GDM1 (cell line): ENCODE data around the gene PSMB3.
A peak's percentile ranks its signal among the peaks of the same experiment; 100 is the strongest.
"Not testable (repeated sequence)": the region's sequence is repeated elsewhere in the genome, so short reads cannot be mapped to it uniquely, and the experiment has no call there.

Experiments
- DNase-seq: peaks from one replicate; lab custom pipeline; 2025; lab: John Stamatoyannopoulos, UW

Gene PSMB3

DNA sequence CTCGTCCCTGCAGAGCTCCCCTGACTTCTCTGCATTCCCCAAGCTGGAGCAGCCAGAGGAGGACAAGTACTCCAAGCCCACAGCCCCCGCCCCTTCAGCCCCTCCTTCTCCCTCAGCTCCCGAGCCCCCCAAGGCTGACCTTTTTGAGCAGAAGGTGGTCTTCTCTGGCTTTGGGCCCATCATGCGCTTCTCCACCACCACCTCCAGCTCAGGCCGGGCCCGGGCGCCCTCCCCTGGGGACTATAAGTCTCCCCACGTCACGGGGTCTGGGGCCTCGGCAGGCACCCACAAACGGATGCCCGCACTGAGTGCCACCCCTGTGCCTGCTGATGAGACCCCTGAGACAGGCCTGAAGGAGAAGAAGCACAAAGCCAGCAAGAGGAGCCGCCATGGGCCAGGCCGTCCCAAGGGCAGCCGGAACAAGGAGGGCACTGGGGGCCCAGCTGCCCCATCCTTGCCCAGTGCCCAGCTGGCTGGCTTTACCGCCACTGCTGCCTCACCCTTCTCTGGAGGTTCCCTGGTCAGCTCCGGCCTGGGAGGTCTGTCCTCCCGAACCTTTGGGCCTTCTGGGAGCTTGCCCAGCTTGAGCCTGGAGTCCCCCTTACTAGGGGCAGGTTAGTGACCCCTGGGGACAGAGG is 36.1 kb upstream of the PSMB3 start:
- no peak for DNase-seq

GRCh38 chr17:38717139-38717745 is 35.3 kb upstream of the PSMB3 start:
- no peak for DNase-seq

DNA sequence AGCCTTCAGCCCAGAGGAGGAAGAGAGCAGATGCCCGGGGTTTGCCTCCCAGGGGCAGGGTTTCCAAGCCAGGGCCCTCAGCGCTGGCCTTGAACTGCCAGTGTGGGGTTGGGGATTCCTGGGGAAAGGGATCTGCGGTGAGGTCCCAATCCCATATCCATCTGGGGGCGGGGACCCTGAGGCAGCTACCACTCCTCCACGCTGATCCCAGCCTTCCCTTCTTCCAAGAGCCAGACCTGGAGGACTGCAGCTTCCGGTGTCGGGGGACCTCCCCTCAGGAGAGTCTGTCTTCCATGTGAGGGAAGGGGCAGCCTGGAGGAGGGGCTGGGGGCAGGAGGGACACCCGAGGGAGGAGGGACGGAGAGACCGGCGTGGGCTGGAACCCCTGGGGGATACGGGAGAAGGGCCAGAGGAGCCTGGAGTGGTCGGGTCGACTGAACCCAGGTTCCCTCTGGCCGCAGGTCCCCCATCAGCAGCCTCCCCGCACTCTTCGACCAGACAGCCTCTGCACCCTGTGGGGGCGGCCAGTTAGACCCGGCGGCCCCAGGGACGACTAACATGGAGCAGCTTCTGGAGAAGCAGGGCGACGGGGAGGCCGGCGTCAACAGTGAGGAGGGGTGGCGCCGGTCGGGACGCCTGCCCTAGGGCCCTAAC is 33.1 kb upstream of the PSMB3 start:
- no peak for DNase-seq

DNA sequence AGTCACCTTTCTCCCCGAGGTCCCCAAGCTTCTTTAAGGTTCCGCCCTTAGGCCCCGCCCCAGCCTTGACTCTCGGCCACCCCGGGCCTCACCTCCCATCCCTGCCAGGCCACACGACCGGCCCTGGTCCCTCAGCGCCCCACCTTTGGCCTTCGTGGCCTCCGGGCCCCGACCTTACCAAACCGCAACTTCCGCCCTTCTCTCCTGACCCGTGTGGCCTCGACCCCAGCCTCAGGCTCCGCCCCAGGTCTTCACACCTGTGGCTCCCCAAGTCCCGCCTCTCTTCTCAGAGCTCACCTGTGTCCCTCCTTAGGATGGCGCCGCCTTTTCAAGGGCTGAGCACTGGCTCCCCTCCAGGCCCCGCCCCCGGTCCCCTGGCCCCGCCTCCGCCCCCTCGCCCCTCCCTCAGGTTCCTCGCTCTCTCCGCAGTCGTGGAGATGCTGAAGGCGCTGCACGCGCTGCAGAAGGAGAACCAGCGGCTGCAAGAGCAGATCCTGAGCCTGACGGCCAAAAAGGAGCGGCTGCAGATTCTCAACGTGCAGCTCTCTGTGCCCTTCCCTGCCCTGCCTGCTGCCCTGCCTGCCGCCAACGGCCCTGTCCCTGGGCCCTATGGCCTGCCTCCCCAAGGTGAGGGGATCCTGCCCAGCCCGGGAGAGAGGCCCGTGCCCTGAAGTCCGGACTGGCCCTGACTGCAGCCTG is 32.4 kb upstream of the PSMB3 start:
- DNase-seq = no peak

DNA sequence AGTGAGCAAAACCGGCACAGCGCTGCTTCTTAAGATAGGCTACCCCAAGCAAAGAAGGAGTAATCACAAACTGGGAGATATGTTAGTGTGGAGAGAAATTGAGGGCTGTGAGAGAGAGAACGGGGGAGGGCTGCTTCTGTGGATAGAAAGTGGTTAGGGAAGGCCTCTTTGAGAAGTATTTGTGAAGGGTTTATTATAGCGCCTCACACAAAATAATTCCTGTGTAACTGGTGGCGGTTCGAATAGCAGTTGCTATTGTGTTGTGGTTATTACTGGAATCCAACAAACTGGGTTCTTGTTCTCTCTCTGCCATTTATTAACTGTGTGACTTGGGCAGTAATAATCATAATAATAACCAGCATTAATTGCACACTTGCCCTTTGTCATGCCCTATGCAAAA is 31.6 kb upstream of the PSMB3 start:
- no peak for DNase-seq

GRCh38 chr17:38721802-38722201 is 30.7 kb upstream of the PSMB3 start:
- DNase-seq = no peak

DNA sequence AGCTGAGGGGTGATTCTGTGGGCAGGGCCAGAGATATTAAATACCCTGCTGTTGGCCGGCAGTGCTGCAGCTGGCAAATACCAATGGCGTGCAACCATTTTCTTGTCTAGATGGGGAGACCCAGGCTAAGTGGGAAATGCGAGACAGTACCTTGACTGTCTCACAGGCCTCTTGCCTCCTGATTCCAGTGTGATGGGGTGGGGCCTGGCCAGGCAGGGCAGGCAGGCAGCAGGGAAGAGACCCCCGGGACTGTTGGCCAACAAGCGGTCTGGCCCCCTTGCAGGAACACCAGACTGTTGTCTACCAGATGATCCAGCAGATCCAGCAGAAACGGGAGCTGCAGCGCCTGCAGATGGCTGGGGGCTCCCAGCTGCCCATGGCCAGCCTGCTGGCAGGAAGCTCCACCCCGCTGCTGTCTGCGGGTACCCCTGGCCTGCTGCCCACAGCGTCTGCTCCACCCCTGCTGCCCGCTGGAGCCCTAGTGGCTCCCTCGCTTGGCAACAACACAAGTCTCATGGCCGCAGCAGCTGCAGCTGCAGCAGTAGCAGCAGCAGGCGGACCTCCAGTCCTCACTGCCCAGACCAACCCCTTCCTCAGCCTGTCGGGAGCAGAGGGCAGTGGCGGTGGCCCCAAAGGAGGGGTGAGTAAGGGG is 28.1 kb upstream of the PSMB3 start:
- no peak for DNase-seq

DNA sequence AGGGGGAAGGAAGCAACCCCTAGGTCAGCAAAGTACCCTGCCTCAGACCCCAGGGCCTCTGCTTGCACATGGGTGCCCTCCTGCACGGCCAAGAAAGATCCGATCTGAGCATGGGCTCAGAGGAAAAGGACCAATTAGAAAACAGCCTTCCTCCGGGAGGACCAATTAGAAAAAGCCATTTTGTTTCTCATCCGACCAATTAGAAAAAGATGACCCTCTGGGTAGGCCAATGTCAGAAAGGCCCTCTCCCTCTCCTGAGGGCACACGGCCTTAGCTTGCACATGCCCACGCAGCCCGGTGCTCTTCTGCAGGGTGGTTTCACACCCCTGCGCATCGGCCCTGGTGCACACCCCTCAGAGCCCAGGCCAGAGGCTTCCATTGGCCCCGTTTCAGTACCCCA is 27.5 kb upstream of the PSMB3 start:
- DNase-seq = no peak

- not testable (repeated sequence) for DNase-seq
These were observed 26.4 kb upstream of the PSMB3 start for GRCh38 chr17:38726145-38726544.

GRCh38 chr17:38727736-38728135 is 24.8 kb upstream of the PSMB3 start:
- DNase-seq = no peak

DNA sequence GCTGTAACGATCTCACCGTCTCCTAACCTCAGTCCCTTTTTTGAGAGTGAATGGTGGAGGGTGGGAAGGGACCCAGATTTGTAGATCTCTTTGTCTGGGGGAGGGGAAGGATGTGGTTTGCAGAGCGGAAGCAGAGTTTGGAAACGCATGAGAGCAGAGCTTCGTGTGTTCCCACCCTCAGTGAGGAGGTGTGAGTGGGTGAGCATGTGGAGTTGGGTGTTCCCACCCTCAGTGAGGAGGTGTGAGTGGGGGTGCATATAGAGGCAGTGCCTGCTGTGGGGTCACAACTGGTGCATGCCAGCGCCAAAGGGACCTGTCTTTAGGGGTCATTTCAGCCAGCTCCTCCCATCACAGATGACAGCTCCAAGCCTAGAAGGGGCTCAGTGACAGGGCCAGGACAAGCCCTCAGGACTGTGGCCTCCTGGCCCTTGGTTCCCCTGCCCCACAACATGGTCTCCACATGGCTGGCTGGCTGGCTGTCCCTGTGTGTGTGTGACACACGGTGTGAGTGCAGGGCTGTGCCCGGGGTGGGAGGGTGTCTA is 24.2 kb upstream of the PSMB3 start:
- peak; percentile 44 for DNase-seq

- no peak for DNase-seq
These were observed 23.1 kb upstream of the PSMB3 start for GRCh38 chr17:38729368-38729885.

DNA sequence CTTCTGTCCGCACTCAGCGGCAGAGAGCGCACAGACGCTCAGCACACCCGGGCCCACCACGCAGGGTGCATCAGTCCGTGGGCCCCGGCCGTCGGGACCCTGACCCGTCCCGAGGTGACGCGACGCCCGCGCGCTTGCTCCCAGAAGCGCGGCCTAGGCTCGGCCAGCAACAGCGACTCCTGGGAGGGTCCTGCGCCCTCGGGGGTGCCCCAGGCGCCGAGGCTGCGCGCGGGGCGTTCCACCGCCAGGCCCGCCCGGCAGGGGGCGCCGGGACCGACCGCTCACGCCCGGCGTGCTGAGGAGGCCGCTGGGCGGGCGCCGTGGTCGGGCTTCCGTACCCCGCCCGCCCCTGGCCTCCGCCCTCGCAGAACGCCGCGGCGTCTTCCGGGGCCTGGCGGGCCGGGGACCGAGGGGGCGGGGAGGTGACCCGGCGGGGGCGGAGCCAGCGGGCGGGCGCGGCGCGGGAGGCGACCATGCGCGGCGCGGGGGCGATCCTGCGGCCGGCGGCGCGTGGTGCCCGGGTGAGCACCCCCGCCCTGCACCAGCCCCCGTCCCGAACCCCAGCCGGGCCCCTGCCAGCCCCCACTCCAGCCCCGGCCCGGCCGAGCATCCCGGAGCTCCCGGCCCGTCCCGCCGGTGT is 22.5 kb upstream of the PSMB3 start, which contains the start of gene CISD3:
TSS of gene CISD3 (plus strand) at position 456 of the 640 bp plus-strand sequence. CDS start at position 474, 18 bp downstream.
- peak; percentile 81 for DNase-seq

DNA sequence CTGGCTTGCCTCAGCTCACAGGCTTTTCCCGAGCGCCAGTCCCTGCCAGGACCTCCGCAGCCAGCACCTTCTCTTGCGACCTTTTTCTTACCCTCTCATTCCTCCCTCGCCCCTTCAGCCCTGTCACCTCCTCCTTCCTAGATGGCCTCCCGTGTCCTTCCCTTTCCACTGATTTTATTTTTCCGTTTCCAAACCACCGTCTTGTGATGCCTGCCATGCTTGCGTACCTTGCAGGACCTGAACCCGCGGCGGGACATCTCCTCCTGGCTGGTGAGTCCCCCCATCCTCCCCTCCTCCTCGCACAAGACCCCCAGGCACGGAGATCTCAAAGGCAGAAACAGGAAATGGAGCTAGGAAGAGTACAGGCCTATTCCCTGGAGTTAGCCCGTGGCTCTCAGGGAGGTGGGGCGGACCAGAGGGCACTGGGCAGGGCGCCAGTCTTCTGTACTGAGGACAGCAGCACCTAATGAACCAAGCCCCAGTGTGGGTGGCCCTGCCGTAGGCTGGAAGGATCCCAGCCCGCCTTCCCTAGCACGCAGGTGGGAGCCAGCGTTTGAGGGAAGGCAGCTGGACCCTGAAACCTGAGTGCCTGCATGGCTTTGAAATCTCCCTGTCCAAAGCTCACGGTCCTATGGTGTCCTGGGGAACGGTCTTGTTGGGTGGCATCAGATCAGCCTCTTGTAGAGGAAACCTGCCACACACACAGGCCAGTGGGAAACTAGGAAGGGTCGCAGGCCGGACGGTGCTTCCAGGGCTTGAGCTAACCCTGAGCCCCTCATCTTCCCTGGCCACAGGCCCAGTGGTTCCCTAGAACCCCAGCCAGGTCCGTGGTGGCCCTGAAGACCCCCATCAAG is 21.8 kb upstream of the PSMB3 start:
- no peak for DNase-seq

DNA sequence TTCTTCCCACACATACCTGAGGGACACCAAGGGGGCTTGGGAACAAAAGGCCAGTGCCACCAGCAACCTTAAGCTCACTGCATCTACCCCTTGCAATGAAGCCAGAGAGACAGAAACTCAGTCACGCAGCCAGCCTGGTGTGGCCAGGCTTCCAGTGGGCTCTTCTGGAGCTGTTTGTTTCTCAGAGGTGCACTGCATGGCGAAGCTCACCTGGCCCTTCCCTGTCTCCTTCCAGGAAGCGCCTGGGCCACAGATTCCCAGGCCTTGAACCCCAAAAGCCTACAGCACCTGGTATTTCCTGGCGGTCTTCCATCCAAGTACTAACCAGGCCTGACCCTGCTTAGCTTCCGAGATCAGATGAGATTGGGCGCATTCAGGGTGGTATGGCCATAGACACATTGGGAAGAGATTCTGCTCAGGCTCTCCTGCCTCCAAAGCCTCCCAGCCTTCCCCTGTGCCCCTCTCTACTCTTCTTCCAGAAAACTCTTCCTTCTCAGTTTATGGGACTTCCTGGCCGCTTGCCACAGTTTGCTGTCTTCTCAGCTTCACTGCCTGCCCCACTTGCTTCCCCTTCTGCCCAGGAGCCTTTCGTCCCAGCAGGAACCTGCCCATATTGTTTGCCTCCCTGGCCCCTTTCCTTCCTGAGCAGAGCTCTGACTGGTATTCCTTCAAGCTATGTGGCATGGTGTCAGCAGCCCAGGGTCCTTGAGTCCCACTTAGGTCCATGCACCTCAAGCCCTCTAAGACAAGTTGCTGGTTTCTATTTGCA is 20.8 kb upstream of the PSMB3 start:
- DNase-seq = peak; percentile 18

DNA sequence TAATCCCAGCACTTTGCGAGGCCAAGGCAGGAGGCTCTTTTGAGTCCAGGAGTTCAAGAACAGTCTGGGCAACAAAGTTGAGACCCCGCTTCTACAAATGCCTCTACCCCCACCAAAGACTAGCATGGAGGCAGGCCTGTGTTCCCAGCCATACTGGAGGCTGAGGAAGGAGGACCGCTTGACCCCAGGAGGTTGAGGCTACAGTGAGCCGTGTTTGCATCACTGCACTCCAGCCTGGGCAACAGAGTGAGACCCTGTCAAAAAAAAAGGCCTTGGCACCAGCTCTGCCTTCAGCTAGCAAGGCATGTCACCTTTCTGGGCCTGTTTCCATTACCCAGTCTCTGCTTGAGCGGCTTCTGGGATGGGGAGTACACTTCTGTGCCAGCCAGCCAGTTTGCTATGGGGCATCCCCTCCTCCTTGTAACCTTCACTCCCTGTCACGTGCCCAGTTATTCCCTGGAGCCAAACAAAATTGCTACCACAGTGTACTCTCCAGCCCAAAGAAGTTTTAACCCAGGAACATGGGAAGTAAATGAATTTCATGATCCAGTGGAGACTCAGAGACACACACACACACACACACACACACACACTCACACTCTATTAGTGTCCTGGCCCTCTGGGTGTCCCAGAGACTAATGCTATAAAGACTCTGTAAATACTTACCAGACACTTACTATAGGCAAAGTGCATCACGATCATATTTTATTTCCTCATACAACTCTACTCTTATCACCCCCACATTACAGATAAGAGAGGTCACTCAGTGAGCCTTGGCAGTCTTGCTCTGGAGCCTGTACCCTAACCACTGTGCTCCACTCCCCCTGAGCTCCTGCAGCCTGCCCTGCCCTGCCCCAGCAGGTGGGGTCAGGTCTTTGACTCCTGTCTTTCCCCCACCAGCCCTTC is 19.9 kb upstream of the PSMB3 start:
- DNase-seq = no peak

DNA sequence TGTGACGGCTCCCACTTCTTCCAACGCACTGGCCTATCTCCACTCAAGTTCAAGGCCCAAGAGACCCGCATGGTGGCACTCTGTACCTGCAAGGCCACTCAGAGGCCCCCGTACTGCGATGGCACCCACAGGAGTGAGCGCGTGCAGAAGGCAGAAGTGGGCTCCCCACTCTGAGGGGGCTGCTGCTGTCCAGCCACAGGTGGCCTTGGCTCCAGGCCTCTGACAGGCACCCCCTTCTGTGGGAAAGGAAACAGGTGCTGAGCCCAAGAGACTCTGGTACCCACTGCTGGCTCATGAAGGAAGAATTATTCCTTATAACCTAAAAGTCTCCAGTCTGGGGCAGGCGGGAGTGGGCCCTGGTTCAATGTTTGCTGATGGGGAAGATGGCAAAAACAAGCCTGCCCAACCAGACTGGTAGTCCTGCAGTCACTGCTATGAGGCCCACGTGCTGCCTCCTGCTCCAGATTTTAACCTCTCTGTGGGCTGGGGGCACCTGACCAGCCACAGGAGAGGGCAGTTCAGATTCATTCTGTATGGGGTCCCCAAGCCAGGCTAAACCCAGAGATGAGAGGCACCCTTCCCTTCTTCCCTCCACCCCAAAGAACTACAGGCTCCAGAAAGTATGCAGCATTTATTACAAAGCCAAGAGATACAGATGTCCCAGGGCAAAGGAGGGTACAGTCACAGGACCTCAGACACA is 19.1 kb upstream of the PSMB3 start:
- no peak for DNase-seq
